IMR-90 (cell line): ENCODE results near the gene CLDN7.

ENCODE experiments used
- BHLHE40 ChIP-seq: fragments of 150-350 bp; IDR thresholded peaks from 2 replicates; pipeline ENCODE4 v1.6.1; 2016; ENCODE audit warnings: mild to moderate bottlenecking, low read depth, low read length
- CEBPB ChIP-seq: IDR thresholded peaks from 2 replicates; pipeline ENCODE4 v1.6.1; 2012; ENCODE audit warnings: low read depth, low read length, improper control_type of control experiment
- CTCF ChIP-seq: conservative IDR thresholded peaks from 2 replicates; pipeline ENCODE4 v1.5.1; 2012; ENCODE audit warnings: mild to moderate bottlenecking, low read depth, low read length, improper control_type of control experiment
- ELK1 ChIP-seq: fragments of 150-350 bp; IDR thresholded peaks from 2 replicates; pipeline ENCODE4 v1.6.1; 2016; ENCODE audit warnings: low read depth, mild to moderate bottlenecking, low read length, moderate library complexity, borderline replicate concordance
- FOS ChIP-seq: fragments of 150-350 bp; IDR thresholded peaks from 2 replicates; pipeline ENCODE4 v1.6.1; 2016; ENCODE audit warnings: low read depth, low read length
- MXI1 ChIP-seq: IDR thresholded peaks from 2 replicates; pipeline ENCODE4 v1.6.1; 2012; ENCODE audit warnings: low read depth, mild to moderate bottlenecking, low read length, moderate library complexity, borderline replicate concordance
- POLR2A ChIP-seq: IDR thresholded peaks from 2 replicates; pipeline ENCODE4 v1.6.1; 2012; ENCODE audit warnings: mild to moderate bottlenecking, low read depth, low read length
- RAD21 ChIP-seq: IDR thresholded peaks from 2 replicates; pipeline ENCODE4 v1.6.1; 2012; ENCODE audit warnings: low read length, improper control_type of control experiment
- RFX5 ChIP-seq: IDR thresholded peaks from 2 replicates; pipeline ENCODE4 v1.8.0; 2012; ENCODE audit warnings: low read depth, mild to moderate bottlenecking, low read length, moderate library complexity
- USF2 ChIP-seq: fragments of 150-350 bp; IDR thresholded peaks from 2 replicates; pipeline ENCODE4 v1.6.1; 2017; ENCODE audit warnings: mild to moderate bottlenecking, antibody characterized with exemption, low read length, low read depth

GRCh38 chr17:7240375-7240774 lies 21.9 kb downstream of the CLDN7 start:
- TF ChIP-seq RFX5 = no peak
- TF ChIP-seq CTCF = no peak
- no peak for TF ChIP-seq FOS
- TF ChIP-seq RAD21 = no peak
- no peak for TF ChIP-seq ELK1
- no peak for TF ChIP-seq POLR2A
- no peak for TF ChIP-seq CEBPB
- no peak for TF ChIP-seq USF2
- no peak for TF ChIP-seq MXI1
- no peak for TF ChIP-seq BHLHE40
